ENCODE results near the gene FNDC5.

Gene FNDC5

GRCh38 chr1:32869923-32870614 lies 643 bp downstream of the FNDC5 start:
- DNase-seq (ENCODE audit: low read depth, low spot score) = no peak
- H3K4me3 ChIP-seq (ENCODE audit: low read length) = no peak overlapping the region

GRCh38 chr1:32868806-32869455 lies 1.8 kb downstream of the FNDC5 start:
- no peak for DNase-seq (ENCODE audit: low read depth, low spot score)
- no peak overlapping the region for H3K4me3 ChIP-seq (ENCODE audit: low read length)

GRCh38 chr1:32868085-32868484 lies 2.6 kb downstream of the FNDC5 start:
- DNase-seq (ENCODE audit: low read depth, low spot score) = no peak
- H3K4me3 ChIP-seq (ENCODE audit: low read length) = no peak overlapping the region

- H3K4me3 ChIP-seq (ENCODE audit: low read length) = no peak overlapping the region
These were observed 3.0 kb downstream of the FNDC5 start for GRCh38 chr1:32867671-32868070.

GRCh38 chr1:32867151-32867550 lies 3.6 kb downstream of the FNDC5 start:
- DNase-seq (ENCODE audit: low read depth, low spot score) = no peak
- H3K4me3 ChIP-seq (ENCODE audit: low read length) = no peak overlapping the region

More at GRCh38 chr1:32867671-32868070, 3.0 kb downstream of the FNDC5 start:
- DNase-seq (ENCODE audit: low read depth, low spot score) = no peak

- DNase-seq (ENCODE audit: low read depth, low spot score) = no peak
- H3K4me3 ChIP-seq (ENCODE audit: low read length) = no peak overlapping the region
These were observed 4.9 kb downstream of the FNDC5 start for GRCh38 chr1:32865639-32866405.

- H3K4me3 ChIP-seq (ENCODE audit: low read length) = no peak overlapping the region
- DNase-seq (ENCODE audit: low read depth, low spot score) = no peak
These were observed 6.2 kb downstream of the FNDC5 start for GRCh38 chr1:32864375-32865019.

- no peak overlapping the region for H3K4me3 ChIP-seq (ENCODE audit: low read length)
- DNase-seq (ENCODE audit: low read depth, low spot score) = no peak
These were observed 6.8 kb downstream of the FNDC5 start for GRCh38 chr1:32863881-32864245.

GRCh38 chr1:32863218-32863880 lies 7.4 kb downstream of the FNDC5 start:
- no peak overlapping the region for H3K4me3 ChIP-seq (ENCODE audit: low read length)
- DNase-seq (ENCODE audit: low read depth, low spot score) = no peak

GRCh38 chr1:32861904-32862695 lies 8.6 kb downstream of the FNDC5 start:
- DNase-seq (ENCODE audit: low read depth, low spot score) = no peak

GRCh38 chr1:32860566-32860965 lies 10.1 kb downstream of the FNDC5 start:
- no peak overlapping the region for H3K4me3 ChIP-seq (ENCODE audit: low read length)
- no peak for DNase-seq (ENCODE audit: low read depth, low spot score)

More at GRCh38 chr1:32861904-32862695, 8.6 kb downstream of the FNDC5 start:
- no peak overlapping the region for H3K4me3 ChIP-seq (ENCODE audit: low read length)

GRCh38 chr1:32859915-32860314 lies 10.8 kb downstream of the FNDC5 start:
- H3K4me3 ChIP-seq (ENCODE audit: low read length) = no peak overlapping the region
- DNase-seq (ENCODE audit: low read depth, low spot score) = no peak

GRCh38 chr1:32858791-32859190 lies 11.9 kb downstream of the FNDC5 start:
- no peak overlapping the region for H3K4me3 ChIP-seq (ENCODE audit: low read length)
- DNase-seq (ENCODE audit: low read depth, low spot score) = no peak

- no peak for DNase-seq (ENCODE audit: low read depth, low spot score)
- no peak overlapping the region for H3K4me3 ChIP-seq (ENCODE audit: low read length)
These were observed 12.6 kb downstream of the FNDC5 start for GRCh38 chr1:32858136-32858535.

- H3K4me3 ChIP-seq (ENCODE audit: low read length) = no peak overlapping the region
- no peak for DNase-seq (ENCODE audit: low read depth, low spot score)
These were observed 14.7 kb downstream of the FNDC5 start for GRCh38 chr1:32855861-32856617.

- no peak for DNase-seq (ENCODE audit: low read depth, low spot score)
- H3K4me3 ChIP-seq (ENCODE audit: low read length) = no peak overlapping the region
These were observed 22.2 kb downstream of the FNDC5 start for GRCh38 chr1:32848354-32849063.

GRCh38 chr1:32831878-32832277 lies 38.8 kb downstream of the FNDC5 start:
- DNase-seq (ENCODE audit: low read depth, low spot score) = no peak
- no peak overlapping the region for H3K4me3 ChIP-seq (ENCODE audit: low read length)
